Measurements from ENCODE around the gene DENND1A. TPM values are rescaled to one million over a fixed set of nuclear protein-coding genes. Genes with fewer than 3 reads are reported as not detected.

Gene DENND1A
- total RNA-seq, 1 experiment from 2014 or later = 23.5 TPM

DNA sequence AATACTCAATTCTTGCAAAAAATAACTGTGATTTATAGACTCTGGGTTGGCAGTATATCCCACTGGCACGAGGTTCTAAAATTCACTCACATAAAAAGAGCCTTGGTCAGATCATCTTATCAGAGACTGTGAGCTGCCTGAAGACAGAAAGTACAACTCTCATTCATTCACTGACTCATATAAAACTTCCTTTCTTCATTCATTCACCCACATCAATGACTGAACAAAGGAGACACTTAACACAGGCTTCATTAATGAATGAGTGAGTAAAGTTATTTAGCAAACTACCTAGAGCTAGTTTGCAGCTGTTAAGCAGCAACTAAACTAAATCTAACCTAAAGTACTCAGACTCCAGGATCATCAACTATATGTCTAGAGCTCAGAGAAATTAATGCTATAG lies 214.7 kb downstream of the DENND1A start:
- Mint-ChIP-seq H3K4me3 (no peak overlapping the region), H3K36me3 (peaks cover 4% of the 10 kb centered on the region), H3K27ac (no peak overlapping the region), H3K4me1 (no peaks in the 10 kb centered on the region), H3K27me3 (ENCODE audit: low read depth) (no peaks in the 10 kb centered on the region), H3K9me3 (peaks cover 12% of the 10 kb centered on the region)
- DNase-seq (ENCODE audit: low spot score) (no peak), ATAC-seq (no peak)
- CTCF ChIA-PET = no interaction called here
- TF ChIP-seq ZNF219 (CRISPR knock-in tag; IDR thresholded peaks at IDR 0.05; ENCODE audit: borderline replicate concordance) (no peak), TEAD4 (CRISPR knock-in tag; IDR thresholded peaks at IDR 0.05) (no peak), ZNF263 (CRISPR knock-in tag; IDR thresholded peaks at IDR 0.05; ENCODE audit: low read depth) (no peak), ZBTB21 (CRISPR knock-in tag; IDR thresholded peaks at IDR 0.05; ENCODE audit: borderline replicate concordance) (no peak), SMAD4 (CRISPR knock-in tag; IDR thresholded peaks at IDR 0.05) (no peak), CBFB (CRISPR knock-in tag; IDR thresholded peaks at IDR 0.05; ENCODE audit: low read depth) (no peak)
- TF ChIP-seq, protein P1, sequence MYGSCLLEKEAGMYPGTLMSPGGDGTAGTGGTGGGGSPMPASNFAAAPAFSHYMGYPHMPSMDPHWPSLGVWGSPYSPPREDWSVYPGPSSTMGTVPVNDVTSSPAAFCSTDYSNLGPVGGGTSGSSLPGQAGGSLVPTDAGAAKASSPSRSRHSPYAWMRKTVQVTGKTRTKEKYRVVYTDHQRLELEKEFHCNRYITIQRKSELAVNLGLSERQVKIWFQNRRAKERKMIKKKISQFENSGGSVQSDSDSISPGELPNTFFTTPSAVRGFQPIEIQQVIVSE (CRISPR knock-in tag; IDR thresholded peaks at IDR 0.05; ENCODE audit: borderline replicate concordance) = no peak
- TF ChIP-seq, protein P2, sequence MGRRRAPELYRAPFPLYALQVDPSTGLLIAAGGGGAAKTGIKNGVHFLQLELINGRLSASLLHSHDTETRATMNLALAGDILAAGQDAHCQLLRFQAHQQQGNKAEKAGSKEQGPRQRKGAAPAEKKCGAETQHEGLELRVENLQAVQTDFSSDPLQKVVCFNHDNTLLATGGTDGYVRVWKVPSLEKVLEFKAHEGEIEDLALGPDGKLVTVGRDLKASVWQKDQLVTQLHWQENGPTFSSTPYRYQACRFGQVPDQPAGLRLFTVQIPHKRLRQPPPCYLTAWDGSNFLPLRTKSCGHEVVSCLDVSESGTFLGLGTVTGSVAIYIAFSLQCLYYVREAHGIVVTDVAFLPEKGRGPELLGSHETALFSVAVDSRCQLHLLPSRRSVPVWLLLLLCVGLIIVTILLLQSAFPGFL (CRISPR knock-in tag; IDR thresholded peaks at IDR 0.05; ENCODE audit: borderline replicate concordance) = no peak
- POLR2A ChIA-PET = no interaction called here

DNA sequence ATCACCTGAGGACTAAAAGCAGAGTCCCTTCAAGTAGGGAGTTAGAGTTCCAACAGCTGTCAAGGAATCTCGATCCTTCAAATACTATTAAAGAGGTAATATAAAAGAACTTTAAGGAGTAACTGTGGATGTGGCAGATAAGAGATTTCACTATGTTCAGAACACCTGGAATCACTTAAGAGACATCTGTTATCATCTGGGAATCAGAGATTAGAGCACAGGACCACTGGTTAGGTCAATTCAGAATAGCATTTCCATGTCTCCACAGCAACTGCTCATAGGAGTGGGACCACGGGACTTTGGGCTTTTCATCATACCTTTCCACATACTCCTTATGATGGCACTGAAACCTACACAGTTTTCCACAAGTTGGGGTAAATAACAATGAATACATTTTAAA lies 216.6 kb downstream of the DENND1A start:
- ChIA-PET CTCF (no interaction called here), POLR2A (no interaction called here)
- DNase-seq (ENCODE audit: low spot score) = no peak
- Mint-ChIP-seq H3K27me3 (ENCODE audit: low read depth) (no peaks in the 10 kb centered on the region), H3K27ac (no peak overlapping the region), H3K9me3 (no peaks in the 10 kb centered on the region), H3K4me1 (peaks cover 9% of the 10 kb centered on the region), H3K4me3 (no peak overlapping the region), H3K36me3 (no peaks in the 10 kb centered on the region)
- no peak for TF ChIP-seq PRDM15 (CRISPR knock-in tag; IDR thresholded peaks at IDR 0.05)
- TF ChIP-seq, protein P3, sequence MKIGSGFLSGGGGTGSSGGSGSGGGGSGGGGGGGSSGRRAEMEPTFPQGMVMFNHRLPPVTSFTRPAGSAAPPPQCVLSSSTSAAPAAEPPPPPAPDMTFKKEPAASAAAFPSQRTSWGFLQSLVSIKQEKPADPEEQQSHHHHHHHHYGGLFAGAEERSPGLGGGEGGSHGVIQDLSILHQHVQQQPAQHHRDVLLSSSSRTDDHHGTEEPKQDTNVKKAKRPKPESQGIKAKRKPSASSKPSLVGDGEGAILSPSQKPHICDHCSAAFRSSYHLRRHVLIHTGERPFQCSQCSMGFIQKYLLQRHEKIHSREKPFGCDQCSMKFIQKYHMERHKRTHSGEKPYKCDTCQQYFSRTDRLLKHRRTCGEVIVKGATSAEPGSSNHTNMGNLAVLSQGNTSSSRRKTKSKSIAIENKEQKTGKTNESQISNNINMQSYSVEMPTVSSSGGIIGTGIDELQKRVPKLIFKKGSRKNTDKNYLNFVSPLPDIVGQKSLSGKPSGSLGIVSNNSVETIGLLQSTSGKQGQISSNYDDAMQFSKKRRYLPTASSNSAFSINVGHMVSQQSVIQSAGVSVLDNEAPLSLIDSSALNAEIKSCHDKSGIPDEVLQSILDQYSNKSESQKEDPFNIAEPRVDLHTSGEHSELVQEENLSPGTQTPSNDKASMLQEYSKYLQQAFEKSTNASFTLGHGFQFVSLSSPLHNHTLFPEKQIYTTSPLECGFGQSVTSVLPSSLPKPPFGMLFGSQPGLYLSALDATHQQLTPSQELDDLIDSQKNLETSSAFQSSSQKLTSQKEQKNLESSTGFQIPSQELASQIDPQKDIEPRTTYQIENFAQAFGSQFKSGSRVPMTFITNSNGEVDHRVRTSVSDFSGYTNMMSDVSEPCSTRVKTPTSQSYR (CRISPR knock-in tag; IDR thresholded peaks at IDR 0.05) = no peak
- ATAC-seq = no peak

GRCh38 chr9:123712399-123712798 lies 217.5 kb downstream of the DENND1A start:
- no peak overlapping the region for H3K4me3 Mint-ChIP-seq
- H3K36me3 Mint-ChIP-seq = no peaks in the 10 kb centered on the region
- CTCF ChIA-PET = no interaction called here
- no peak for DNase-seq (ENCODE audit: low spot score)
- ATAC-seq = no peak
- H3K27ac Mint-ChIP-seq = no peak overlapping the region
- POLR2A ChIA-PET = no interaction called here
- peaks cover 9% of the 10 kb centered on the region for H3K4me1 Mint-ChIP-seq
- no peaks in the 10 kb centered on the region for H3K27me3 Mint-ChIP-seq (ENCODE audit: low read depth)
- H3K9me3 Mint-ChIP-seq = no peaks in the 10 kb centered on the region
- TF ChIP-seq, protein P4, sequence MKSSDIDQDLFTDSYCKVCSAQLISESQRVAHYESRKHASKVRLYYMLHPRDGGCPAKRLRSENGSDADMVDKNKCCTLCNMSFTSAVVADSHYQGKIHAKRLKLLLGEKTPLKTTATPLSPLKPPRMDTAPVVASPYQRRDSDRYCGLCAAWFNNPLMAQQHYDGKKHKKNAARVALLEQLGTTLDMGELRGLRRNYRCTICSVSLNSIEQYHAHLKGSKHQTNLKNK (CRISPR knock-in tag; IDR thresholded peaks at IDR 0.05) = no peak
- TF ChIP-seq, protein P5, sequence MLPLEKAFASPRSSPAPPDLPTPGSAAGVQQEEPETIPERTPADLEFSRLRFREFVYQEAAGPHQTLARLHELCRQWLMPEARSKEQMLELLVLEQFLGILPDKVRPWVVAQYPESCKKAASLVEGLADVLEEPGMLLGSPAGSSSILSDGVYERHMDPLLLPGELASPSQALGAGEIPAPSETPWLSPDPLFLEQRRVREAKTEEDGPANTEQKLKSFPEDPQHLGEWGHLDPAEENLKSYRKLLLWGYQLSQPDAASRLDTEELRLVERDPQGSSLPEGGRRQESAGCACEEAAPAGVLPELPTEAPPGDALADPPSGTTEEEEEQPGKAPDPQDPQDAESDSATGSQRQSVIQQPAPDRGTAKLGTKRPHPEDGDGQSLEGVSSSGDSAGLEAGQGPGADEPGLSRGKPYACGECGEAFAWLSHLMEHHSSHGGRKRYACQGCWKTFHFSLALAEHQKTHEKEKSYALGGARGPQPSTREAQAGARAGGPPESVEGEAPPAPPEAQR (CRISPR knock-in tag; IDR thresholded peaks at IDR 0.05) = no peak
- TF ChIP-seq, protein P1 (CRISPR knock-in tag; IDR thresholded peaks at IDR 0.05; ENCODE audit: borderline replicate concordance) = no peak
- TF ChIP-seq, protein P6, sequence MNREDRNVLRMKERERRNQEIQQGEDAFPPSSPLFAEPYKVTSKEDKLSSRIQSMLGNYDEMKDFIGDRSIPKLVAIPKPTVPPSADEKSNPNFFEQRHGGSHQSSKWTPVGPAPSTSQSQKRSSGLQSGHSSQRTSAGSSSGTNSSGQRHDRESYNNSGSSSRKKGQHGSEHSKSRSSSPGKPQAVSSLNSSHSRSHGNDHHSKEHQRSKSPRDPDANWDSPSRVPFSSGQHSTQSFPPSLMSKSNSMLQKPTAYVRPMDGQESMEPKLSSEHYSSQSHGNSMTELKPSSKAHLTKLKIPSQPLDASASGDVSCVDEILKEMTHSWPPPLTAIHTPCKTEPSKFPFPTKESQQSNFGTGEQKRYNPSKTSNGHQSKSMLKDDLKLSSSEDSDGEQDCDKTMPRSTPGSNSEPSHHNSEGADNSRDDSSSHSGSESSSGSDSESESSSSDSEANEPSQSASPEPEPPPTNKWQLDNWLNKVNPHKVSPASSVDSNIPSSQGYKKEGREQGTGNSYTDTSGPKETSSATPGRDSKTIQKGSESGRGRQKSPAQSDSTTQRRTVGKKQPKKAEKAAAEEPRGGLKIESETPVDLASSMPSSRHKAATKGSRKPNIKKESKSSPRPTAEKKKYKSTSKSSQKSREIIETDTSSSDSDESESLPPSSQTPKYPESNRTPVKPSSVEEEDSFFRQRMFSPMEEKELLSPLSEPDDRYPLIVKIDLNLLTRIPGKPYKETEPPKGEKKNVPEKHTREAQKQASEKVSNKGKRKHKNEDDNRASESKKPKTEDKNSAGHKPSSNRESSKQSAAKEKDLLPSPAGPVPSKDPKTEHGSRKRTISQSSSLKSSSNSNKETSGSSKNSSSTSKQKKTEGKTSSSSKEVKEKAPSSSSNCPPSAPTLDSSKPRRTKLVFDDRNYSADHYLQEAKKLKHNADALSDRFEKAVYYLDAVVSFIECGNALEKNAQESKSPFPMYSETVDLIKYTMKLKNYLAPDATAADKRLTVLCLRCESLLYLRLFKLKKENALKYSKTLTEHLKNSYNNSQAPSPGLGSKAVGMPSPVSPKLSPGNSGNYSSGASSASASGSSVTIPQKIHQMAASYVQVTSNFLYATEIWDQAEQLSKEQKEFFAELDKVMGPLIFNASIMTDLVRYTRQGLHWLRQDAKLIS (CRISPR knock-in tag; IDR thresholded peaks at IDR 0.05; ENCODE audit: borderline replicate concordance) = no peak
- TF ChIP-seq ZBTB21 (CRISPR knock-in tag; IDR thresholded peaks at IDR 0.05; ENCODE audit: borderline replicate concordance) (no peak), ZNF416 (CRISPR knock-in tag; IDR thresholded peaks at IDR 0.05) (no peak), CREB1 (CRISPR knock-in tag; IDR thresholded peaks at IDR 0.05) (no peak)
